OCI-LY3 (cell line): ENCODE results near the gene CACNA1C.

Experiments used
- H2AFZ ChIP-seq: fragments of 200-600, 300-600 bp; shearing (Covaris generic); 2 replicates; pipeline ENCODE4 v1.6.0; 2014; ENCODE audit warnings: antibody characterized with exemption, low read depth, low read length
- H3K27ac ChIP-seq: fragments of 200-600, 300-600 bp; sonication (generic); 2 replicates; pipeline ENCODE4 v1.5.1; 2014; ENCODE audit warnings: mild to moderate bottlenecking, low read length, moderate library complexity, mixed read lengths
- H3K27me3 ChIP-seq: fragments of 200-600, 300-600 bp; sonication (generic); 2 replicates; pipeline ENCODE4 v1.6.1; 2014; ENCODE audit warnings: low read depth, low read length, mixed read lengths
- H3K36me3 ChIP-seq: fragments of 200-600, 300-600 bp; sonication (generic); replicated peaks from 2 replicates; pipeline ENCODE3; 2014; ENCODE audit warnings: low read depth, low read length, mixed read lengths
- H3K4me1 ChIP-seq: fragments of 300-600, 200-600 bp; sonication (generic); 2 replicates; pipeline ENCODE4 v1.6.1; 2014; ENCODE audit warnings: low read length, mixed read lengths
- H3K4me2 ChIP-seq: fragments of 200-600, 300-600 bp; sonication (generic); 2 replicates; pipeline ENCODE4 v1.6.1; 2014; ENCODE audit warnings: low read length, mixed read lengths
- H3K4me3 ChIP-seq: fragments of 300-600, 200-600 bp; sonication (generic); 2 replicates; pipeline ENCODE4 v1.5.1; 2014; ENCODE audit warnings: antibody characterized with exemption, mild to moderate bottlenecking, low read length, moderate library complexity
- H3K79me2 ChIP-seq: fragments of 300-600, 200-600 bp; shearing (Covaris generic); 2 replicates; pipeline ENCODE4 v1.6.1; 2014; ENCODE audit warnings: mild to moderate bottlenecking, low read length, mixed read lengths
- H3K9ac ChIP-seq: fragments of 300-600, 200-600 bp; shearing (Covaris generic); 2 replicates; pipeline ENCODE4 v1.6.0; 2014; ENCODE audit warnings: mild to moderate bottlenecking, low read length, moderate library complexity
- H3K9me3 ChIP-seq: fragments of 200-600, 300-600 bp; shearing (Covaris generic); 2 replicates; pipeline ENCODE4 v1.6.1; 2014; ENCODE audit warnings: low read length, mixed read lengths; ENCODE audit not compliant: insufficient read depth
- H4K20me1 ChIP-seq: fragments of 200-600, 300-600 bp; sonication (generic); 2 replicates; pipeline ENCODE4 v1.6.1; 2016; ENCODE audit warnings: low read length, mixed read lengths; ENCODE audit not compliant: insufficient read depth
- CTCF ChIP-seq: fragments of 200-600, 300-600 bp; sonication (generic); IDR thresholded peaks from 2 replicates; pipeline ENCODE4 v1.5.1; 2014; ENCODE audit warnings: antibody characterized with exemption, low read length, low read depth
- EZH2phosphoT487 ChIP-seq: fragments of 200-600 bp; shearing (Covaris generic); IDR thresholded peaks from 2 replicates; pipeline ENCODE4 v1.6.1; 2018; ENCODE audit warnings: antibody characterized with exemption, mixed run types, low read depth

Gene CACNA1C

DNA sequence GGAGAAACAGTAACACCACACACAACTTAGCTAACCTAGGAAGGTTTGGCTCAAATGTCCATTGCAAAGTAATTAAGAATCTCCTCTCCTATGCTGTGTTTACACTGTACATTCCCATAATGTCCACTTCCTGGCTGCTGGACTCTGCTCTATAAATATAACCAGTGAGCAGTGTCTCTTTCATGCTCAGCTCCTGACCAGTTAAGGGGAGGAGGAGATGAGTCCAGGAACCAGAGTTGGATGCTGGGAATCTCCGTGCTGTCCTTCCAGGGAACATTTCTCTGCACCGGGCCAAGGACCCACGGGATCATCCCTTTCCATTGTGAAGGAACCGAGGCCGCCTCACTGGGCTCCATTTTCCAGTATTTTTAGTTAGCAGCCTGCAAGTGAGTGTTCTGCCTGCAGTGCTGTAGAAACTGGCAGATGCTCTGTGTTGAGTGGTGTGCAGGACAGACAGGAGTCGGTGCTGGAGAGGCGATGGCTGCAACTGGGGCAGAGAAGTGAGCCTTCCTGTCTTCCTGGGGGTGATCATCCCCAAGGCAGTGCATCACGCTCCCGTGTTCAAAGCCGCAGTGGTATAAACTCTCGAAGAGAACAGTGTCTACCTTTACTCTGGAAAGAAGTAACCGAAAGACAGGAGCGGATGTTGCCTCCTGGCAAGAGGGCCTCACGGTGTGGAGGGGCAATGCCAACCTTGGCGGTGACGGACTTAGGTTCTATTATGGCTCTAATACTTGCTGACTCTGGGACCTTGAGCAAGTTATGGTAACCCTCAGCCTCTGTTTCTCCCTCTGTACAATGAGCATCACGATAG, 195.5 kb downstream of the CACNA1C start:
- no peaks in the 10 kb centered on the region for H3K27me3 ChIP-seq
- H3K27ac ChIP-seq: peak overlapping the region; percentile 74
- peak overlapping the region; percentile 50; the same call in 1 of the 2 replicates for H3K9ac ChIP-seq
- no peaks in the 10 kb centered on the region for H3K79me2 ChIP-seq
- H4K20me1 ChIP-seq: no peaks in the 10 kb centered on the region
- no peak overlapping the region; the same call in 1 of the 2 replicates for H2AFZ ChIP-seq
- TF ChIP-seq EZH2phosphoT487 (no peak), CTCF (no peak)
- no peaks in the 10 kb centered on the region for H3K36me3 ChIP-seq
- peaks cover 23% of the 10 kb centered on the region; the same call in 1 of the 2 replicates for H3K9me3 ChIP-seq
- peak overlapping the region; percentile 15; the same call in 1 of the 2 replicates for H3K4me3 ChIP-seq
- peak overlapping the region; percentile 50 for H3K4me2 ChIP-seq
- H3K4me1 ChIP-seq: peaks cover 37% of the 10 kb centered on the region

DNA sequence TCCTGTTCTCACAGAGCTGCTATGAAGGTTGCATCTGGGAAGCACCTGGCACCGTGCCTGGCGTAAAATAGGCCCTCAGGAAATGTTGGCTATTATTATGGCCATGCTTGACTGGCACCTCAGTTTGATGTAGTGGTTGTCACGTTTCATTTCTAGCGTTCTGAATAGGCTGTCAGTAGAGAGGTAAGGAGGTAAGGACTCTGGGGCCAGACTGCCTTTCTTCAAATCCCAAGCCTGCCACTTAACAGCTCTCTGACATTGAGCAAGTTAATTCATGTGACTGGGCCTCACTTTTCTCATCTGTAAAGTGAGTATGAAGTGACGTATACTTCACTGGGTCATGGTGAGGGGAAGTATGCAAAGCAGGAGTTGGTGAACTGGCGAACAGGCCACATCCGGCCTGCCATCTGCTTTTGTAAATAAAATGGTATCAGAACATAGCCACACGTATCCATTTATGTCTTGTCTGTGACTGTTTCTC, 196.2 kb downstream of the CACNA1C start:
- H3K9ac ChIP-seq: peak overlapping the region; percentile 50
- no peak for TF ChIP-seq EZH2phosphoT487
- TF ChIP-seq CTCF: no peak
- no peak overlapping the region; the same call in 1 of the 2 replicates for H2AFZ ChIP-seq
- H3K36me3 ChIP-seq: no peaks in the 10 kb centered on the region
- H3K79me2 ChIP-seq: no peaks in the 10 kb centered on the region
- H3K4me1 ChIP-seq: peaks cover 37% of the 10 kb centered on the region
- H3K9me3 ChIP-seq: peaks cover 23% of the 10 kb centered on the region; the same call in 1 of the 2 replicates
- H3K27ac ChIP-seq: peak overlapping the region; percentile 74
- peak overlapping the region; percentile 15; the same call in 1 of the 2 replicates for H3K4me3 ChIP-seq
- no peaks in the 10 kb centered on the region for H3K27me3 ChIP-seq
- peak overlapping the region; percentile 50 for H3K4me2 ChIP-seq
- H4K20me1 ChIP-seq: no peaks in the 10 kb centered on the region

DNA sequence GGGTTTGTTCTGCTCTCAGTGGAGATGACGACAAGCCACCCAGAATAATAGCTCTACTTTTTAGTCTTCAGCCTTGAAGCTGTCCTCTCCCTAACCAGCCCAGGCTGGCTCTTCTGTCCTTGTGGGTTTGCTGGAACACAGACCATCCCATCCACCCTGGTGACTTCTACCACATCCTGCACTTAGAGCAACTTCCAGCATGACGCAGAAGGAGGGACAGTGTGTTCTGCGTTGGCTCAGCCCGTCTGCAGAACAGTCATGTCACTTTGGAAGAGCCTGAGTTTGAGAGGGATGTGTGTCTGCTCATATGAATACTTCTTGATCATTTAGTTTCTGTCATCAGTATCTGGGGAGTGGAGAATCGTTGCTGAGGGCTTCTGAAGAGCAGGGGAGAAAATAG, 198.0 kb downstream of the CACNA1C start:
- no peaks in the 10 kb centered on the region for H3K79me2 ChIP-seq
- H3K9ac ChIP-seq: no peak overlapping the region
- no peaks in the 10 kb centered on the region for H4K20me1 ChIP-seq
- no peak overlapping the region for H2AFZ ChIP-seq
- no peak overlapping the region for H3K4me2 ChIP-seq
- H3K4me3 ChIP-seq: no peak overlapping the region
- peaks cover 37% of the 10 kb centered on the region for H3K4me1 ChIP-seq
- no peak overlapping the region for H3K27ac ChIP-seq
- TF ChIP-seq CTCF (no peak), EZH2phosphoT487 (no peak)
- H3K27me3 ChIP-seq: no peaks in the 10 kb centered on the region
- peaks cover 26% of the 10 kb centered on the region; the same call in 1 of the 2 replicates for H3K9me3 ChIP-seq
- no peaks in the 10 kb centered on the region for H3K36me3 ChIP-seq

- Histone ChIP-seq H3K79me2 (no peaks in the 10 kb centered on the region), H3K36me3 (no peaks in the 10 kb centered on the region), H3K4me3 (no peak overlapping the region), H3K4me2 (no peak overlapping the region), H3K4me1 (peaks cover 37% of the 10 kb centered on the region), H3K9ac (no peak overlapping the region), H4K20me1 (no peaks in the 10 kb centered on the region), H2AFZ (no peak overlapping the region), H3K27ac (no peak overlapping the region), H3K27me3 (no peaks in the 10 kb centered on the region), H3K9me3 (peaks cover 28% of the 10 kb centered on the region; the same call in 1 of the 2 replicates)
- TF ChIP-seq CTCF (no peak), EZH2phosphoT487 (no peak)
Observed at GRCh38 chr12:2251526-2252209, 198.9 kb downstream of the CACNA1C start.
